Endothelial cell of umbilical vein (primary cell): ENCODE results near the gene MYADML2.

Experiments used
- CTCF ChIP-seq, 2 donors: IDR thresholded peaks; 1 replicate in 1 of 2; 2 replicates in 1 of 2; pipeline ENCODE4 v1.5.1; 2011; ENCODE audit warnings: low read length in 2 of 2, mild to moderate bottlenecking in 2 of 2, moderate library complexity in 2 of 2, control low read depth in 1 of 2, inconsistent platforms in 1 of 2, low read depth in 1 of 2; ENCODE audit not compliant: insufficient read depth in 1 of 2; ENCODE audit errors: extremely low read depth in 1 of 2
- MAX ChIP-seq: IDR thresholded peaks from 2 replicates; pipeline ENCODE4 v1.6.1; 2011; ENCODE audit not compliant: insufficient read depth, insufficient read length
- POLR2A ChIP-seq: IDR thresholded peaks from 2 replicates; pipeline ENCODE4 v1.6.1; 2012; ENCODE audit warnings: low read depth, mild to moderate bottlenecking, control low read depth, low read length

DNA sequence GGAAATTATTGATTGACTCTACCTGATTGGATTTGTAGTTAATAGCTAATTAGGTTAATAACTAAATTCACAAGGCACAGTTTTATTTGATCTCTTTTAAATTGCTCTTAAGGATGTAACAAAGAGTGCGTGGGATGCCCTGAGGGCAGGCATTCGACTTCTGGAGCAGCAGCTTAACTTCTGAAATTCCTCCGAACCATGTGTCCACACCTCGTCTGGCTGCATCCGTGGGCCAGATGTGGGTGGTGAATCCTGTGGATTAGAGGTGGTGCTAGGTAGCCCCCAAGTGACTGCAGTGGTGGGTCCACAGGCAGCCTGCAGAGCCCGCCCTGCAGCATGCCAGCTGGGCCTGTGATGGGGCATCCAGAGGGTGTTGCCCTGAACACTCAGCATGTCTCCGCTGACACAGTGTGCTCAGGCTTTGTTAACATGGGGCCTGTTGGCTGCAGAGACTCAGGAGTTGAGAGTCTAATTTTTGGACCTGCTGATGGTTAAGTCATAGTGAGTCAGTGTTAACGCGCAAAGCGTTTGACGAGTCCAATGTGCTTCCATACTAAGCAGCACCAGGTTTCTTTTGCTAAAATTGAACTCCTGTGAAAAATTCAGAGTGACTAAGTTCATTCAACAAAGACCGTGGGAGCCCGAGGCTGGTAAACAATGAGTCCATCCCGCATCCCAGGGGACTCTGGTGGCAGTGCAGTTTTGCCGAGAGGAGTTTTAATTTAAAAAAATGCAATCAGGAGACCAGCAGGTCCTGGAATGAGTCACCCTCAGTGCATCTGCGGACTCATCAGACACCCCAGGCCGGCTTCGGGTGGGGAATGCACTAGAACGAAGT is 48.8 kb downstream of the MYADML2 start:
- TF ChIP-seq CTCF (IDR thresholded peaks at IDR 0.05; ENCODE audit: extremely low read depth in 1 of 2, insufficient read depth in 1 of 2, low read depth in 1 of 2, low read length in 2 of 2) (no peak), POLR2A (no peak), MAX (no peak)
